Type B pancreatic cell (in vitro differentiated cells): ENCODE data around the gene TFG. TPM values are rescaled to one million over a fixed set of nuclear protein-coding genes. Genes with fewer than 3 reads are reported as not detected.
"Not testable (repeated sequence)": the region's sequence is repeated elsewhere in the genome, so short reads cannot be mapped to it uniquely, and the experiment has no call there.

Experiments
- DNase-seq: peaks from one replicate; pipeline ENCODE4 v3.0.0; 2021; ENCODE audit warnings: mixed read lengths; ENCODE audit not compliant: unreplicated experiment; ENCODE audit errors: extremely low spot score
- H3K27ac Mint-ChIP-seq: 2 replicates; pipeline ENCODE4 v1.8.0; 2021; ENCODE audit warnings: mild to moderate bottlenecking, mixed read lengths
- H3K27me3 Mint-ChIP-seq: 2 replicates; pipeline ENCODE4 v1.8.0; 2021; ENCODE audit warnings: mixed read lengths
- H3K36me3 Mint-ChIP-seq: 2 replicates; pipeline ENCODE4 v1.8.0; 2021; ENCODE audit warnings: mixed read lengths
- H3K4me1 Mint-ChIP-seq: one replicate; pipeline ENCODE4 v1.8.0; 2021; ENCODE audit warnings: mixed read lengths; ENCODE audit not compliant: unreplicated experiment
- H3K4me3 Mint-ChIP-seq: 2 replicates; pipeline ENCODE4 v1.8.0; 2021; ENCODE audit warnings: mild to moderate bottlenecking, mixed read lengths
- H3K9me3 Mint-ChIP-seq: 2 replicates; pipeline ENCODE4 v1.8.0; 2021; ENCODE audit warnings: mixed read lengths
- long read RNA-seq: library from polyadenylated mRNA; unstranded; transcript quantifications from one replicate; pipeline ENCODE4 v2.0.0, GENCODE V29; 2020
- total RNA-seq: library from RNA; stranded (reverse); gene quantifications from 2 replicates; pipeline ENCODE4 v1.2.1, GENCODE V29; 2021; ENCODE audit warnings: low replicate concordance
- TF ChIP-seq, protein P1 (sequence below): fragments of 200-600 bp; sonication (generic); conservative IDR thresholded peaks from 2 replicates; pipeline ENCODE4 v1.5.0; 2021; ENCODE audit warnings: antibody characterized with exemption, mild to moderate bottlenecking

Gene TFG
- total RNA-seq: 105 and 140 TPM in 2 replicates
- long read RNA-seq, transcript TFG-201 (8 exons, 1,978 nt): major isoform, 625 of 917 reads
- long read RNA-seq, transcript TFG-204 (8 exons, 1,783 nt): minor isoform, 202 of 917 reads
- long read RNA-seq, transcript TFG-208 (8 exons, 1,696 nt): minor isoform, 15 of 917 reads
- long read RNA-seq, partial matches to known transcripts: 36 of 917 reads
- long read RNA-seq, other reads (novel, unspliced or antisense): 35 of 917 reads

DNA sequence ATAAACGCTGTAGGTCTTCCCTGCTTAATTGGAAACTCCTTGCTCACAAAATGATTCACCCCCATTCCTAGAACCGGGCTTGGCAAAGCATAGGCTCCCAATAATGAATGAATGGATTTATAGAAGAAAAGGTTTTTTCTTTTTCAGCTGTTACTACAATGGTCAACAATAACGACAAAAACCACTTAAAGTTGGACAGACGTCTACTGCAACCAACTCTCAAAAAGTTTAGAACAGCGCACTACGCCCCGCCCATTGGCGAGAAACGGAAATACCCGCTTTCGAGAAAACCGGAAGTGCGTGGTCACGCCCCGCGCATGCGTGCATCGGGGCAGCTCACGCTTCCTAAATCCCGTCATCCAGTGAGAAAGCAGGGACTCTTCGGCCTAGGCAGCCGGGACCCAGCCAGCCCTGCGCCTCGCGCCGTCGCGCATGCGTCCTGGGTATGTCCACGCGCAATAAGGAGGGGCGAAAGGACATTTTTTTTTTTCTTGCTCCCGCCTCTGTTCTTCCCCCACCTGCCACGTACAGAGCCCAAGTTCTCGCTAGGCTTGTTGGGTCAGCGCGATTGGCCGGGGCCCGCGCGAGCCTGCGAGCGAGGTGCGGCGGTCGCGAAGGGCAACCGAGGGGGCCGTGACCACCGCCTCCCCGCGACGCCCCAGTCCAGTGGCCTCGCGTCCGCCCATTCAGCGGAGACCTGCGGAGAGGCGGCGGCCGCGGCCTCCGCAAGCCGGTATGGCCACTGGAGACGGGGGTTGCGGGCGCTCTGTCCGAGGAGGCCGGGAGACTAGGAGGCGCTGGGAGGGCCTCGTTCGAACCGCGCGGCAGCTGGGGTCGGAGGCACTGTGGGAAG, at the start of gene TFG:
TSS of gene TFG (plus strand) at position 506 of the 853 bp plus-strand sequence. CDS start 4,192 bp downstream, outside the sequence.
- Mint-ChIP-seq H3K27ac (peak within 1 kb of the TSS; percentile 96), H3K4me3 (peak within 1 kb of the TSS; percentile 91), H3K4me1 (peaks cover 22% of the 10 kb centered on the region), H3K36me3 (peaks cover 31% of the 10 kb centered on the region), H3K27me3 (peaks cover 34% of the 10 kb centered on the region), H3K9me3 (peaks cover 13% of the 10 kb centered on the region)
- DNase-seq: peak; percentile 99
- TF ChIP-seq, protein P1, sequence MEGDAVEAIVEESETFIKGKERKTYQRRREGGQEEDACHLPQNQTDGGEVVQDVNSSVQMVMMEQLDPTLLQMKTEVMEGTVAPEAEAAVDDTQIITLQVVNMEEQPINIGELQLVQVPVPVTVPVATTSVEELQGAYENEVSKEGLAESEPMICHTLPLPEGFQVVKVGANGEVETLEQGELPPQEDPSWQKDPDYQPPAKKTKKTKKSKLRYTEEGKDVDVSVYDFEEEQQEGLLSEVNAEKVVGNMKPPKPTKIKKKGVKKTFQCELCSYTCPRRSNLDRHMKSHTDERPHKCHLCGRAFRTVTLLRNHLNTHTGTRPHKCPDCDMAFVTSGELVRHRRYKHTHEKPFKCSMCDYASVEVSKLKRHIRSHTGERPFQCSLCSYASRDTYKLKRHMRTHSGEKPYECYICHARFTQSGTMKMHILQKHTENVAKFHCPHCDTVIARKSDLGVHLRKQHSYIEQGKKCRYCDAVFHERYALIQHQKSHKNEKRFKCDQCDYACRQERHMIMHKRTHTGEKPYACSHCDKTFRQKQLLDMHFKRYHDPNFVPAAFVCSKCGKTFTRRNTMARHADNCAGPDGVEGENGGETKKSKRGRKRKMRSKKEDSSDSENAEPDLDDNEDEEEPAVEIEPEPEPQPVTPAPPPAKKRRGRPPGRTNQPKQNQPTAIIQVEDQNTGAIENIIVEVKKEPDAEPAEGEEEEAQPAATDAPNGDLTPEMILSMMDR: no peak

DNA sequence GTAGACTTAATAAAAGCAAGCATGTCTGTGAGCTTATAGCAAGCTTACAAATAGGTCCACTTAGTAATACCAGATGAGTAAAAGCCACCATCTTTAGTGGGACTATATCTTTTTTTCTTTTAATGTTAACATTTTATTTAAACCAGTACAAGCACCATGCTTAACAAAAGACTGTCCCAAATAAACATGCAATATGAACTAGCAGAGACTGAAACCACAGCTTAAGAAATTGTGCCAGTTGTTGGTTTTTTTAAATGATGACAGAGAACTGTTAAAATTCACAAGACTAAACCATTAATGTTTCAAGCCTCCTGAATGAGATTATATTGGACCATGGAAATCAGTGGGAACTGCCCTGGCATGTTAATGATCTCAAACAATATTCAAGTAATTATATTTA, 48.0 kb upstream of the TFG start:
- DNase-seq, H3K9me3 Mint-ChIP-seq, H3K27ac Mint-ChIP-seq, H3K36me3 Mint-ChIP-seq, H3K27me3 Mint-ChIP-seq, H3K4me1 Mint-ChIP-seq, H3K4me3 Mint-ChIP-seq: not testable (repeated sequence)

DNA sequence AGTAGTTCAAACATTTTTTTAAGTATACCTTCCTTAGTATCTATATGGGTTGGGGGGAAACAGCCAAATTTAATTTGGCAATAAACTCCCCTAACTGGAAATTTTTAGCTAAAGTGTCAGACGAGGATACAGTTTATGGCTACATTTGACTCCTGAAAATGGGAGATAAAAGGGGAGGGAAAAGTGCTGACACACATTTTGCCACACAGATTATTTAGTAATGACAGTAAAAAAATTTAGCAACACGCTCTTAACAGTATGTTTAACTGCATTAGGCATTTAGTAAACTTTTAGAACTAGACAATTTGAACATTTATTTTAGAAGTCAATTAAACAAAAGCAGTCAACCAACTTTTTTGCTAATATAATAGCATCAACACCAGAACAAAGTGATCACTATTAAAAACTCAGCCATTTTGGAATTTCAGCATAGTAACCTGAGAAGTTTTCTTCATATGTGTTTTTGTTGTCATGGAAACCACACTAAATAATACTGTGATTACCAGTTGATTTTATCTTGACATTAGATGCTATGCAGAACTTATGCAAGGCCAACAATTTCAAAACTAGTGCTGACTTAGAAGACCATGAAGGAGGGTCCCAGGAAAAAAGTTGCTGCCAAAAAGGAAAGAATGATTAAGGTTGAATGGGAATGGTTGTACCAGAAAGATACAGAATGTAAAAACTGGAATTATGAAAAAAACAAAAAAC, 47.0 kb upstream of the TFG start:
- TF ChIP-seq, protein P1: no peak
- Mint-ChIP-seq H3K9me3 (no peaks in the 10 kb centered on the region), H3K4me3 (peak overlapping the region; percentile 27), H3K4me1 (peaks cover 4% of the 10 kb centered on the region), H3K27ac (peak overlapping the region; percentile 22), H3K36me3 (no peaks in the 10 kb centered on the region), H3K27me3 (no peaks in the 10 kb centered on the region)
- no peak for DNase-seq

DNA sequence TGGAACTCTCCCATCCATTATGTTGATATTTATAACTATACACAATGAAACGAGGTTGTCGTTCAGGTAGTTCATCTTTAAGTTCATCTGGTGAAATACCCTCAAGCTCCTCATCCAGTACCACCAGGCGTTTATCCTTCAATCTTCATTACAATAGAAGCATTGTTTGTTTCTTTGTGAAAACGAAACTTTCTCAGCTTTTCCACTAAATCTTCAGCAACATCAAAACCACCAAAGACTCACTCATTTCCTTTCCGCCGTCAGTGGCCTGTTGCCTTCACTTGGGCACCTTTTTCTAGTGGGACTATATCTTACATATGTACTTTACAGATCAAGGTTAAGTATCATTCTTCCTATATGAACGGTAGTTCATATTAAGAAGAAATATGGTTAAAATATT, 44.1 kb upstream of the TFG start:
- peaks cover 4% of the 10 kb centered on the region for H3K9me3 Mint-ChIP-seq
- TF ChIP-seq, protein P1: no peak
- DNase-seq: no peak
- peaks cover 4% of the 10 kb centered on the region for H3K4me1 Mint-ChIP-seq
- no peak overlapping the region for H3K4me3 Mint-ChIP-seq
- H3K36me3 Mint-ChIP-seq: no peaks in the 10 kb centered on the region
- no peaks in the 10 kb centered on the region for H3K27me3 Mint-ChIP-seq
- H3K27ac Mint-ChIP-seq: no peak overlapping the region

DNA sequence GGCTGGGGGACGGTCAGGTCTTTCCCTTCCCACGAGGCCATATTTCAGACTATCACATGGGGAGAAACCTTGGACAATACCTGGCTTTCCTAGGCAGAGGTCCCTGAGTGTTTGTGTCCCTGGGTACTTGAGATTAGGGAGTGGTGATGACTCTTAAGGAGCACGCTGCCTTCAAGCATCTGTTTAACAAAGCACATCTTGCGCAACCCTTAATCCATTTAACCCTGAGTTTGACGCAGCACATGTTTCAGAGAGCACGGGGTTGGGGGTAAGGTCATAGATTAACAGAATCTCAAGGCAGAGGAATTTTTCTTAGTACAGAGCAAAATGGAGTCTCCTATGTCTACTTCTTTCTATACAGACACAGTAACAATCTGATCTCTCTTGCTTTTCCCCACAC, 42.6 kb upstream of the TFG start:
- H3K9me3 Mint-ChIP-seq, H3K4me1 Mint-ChIP-seq, H3K27ac Mint-ChIP-seq, H3K4me3 Mint-ChIP-seq, DNase-seq, H3K27me3 Mint-ChIP-seq, H3K36me3 Mint-ChIP-seq: not testable (repeated sequence)

DNA sequence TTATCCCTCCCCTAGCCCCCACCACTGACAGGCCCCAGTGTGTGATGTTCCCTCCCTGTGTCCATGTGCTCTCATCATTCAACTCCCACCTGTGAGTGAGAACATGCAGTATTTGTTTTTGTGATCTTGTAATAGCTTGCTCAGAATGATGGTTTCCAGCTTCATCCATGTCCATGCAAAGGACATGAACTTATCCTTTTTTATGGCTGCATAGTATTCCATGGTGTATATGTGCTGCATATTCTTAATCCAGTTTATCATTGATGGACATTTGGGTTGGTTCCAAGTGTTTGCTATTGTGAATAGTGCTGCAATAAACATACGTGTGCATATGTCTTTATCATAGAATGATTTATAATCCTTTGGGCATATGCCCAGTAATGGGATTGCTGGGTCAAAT, 42.0 kb upstream of the TFG start:
- H3K27ac Mint-ChIP-seq, H3K9me3 Mint-ChIP-seq, H3K4me1 Mint-ChIP-seq, H3K36me3 Mint-ChIP-seq, H3K27me3 Mint-ChIP-seq, H3K4me3 Mint-ChIP-seq, DNase-seq: not testable (repeated sequence)

DNA sequence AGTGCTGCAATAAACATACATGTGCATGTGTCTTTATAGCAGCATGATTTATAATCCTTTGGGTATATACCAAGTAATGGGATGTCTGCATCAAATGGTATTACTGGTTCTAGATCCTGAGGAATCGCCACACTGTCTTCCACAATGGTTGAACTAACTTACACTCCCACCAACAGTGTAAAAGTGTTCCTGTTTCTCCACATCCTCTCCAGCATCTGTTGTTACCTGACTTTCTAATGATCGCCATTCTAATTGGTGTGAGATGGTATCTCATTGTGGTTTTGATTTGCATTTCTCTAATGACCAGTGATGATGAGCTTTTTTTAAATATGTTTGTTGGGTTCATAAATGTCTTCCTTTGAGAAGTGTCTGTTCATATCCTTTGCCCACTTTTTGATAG, 38.3 kb upstream of the TFG start:
- H3K36me3 Mint-ChIP-seq, H3K27me3 Mint-ChIP-seq, DNase-seq: not testable (repeated sequence)

More for the DNA sequence above, 38.3 kb upstream of the TFG start:
- not testable (repeated sequence) for H3K4me3 Mint-ChIP-seq, H3K27ac Mint-ChIP-seq, H3K9me3 Mint-ChIP-seq, H3K4me1 Mint-ChIP-seq
